Keratinocyte (primary cell): ENCODE data around the gene GLB1L2. TPM values are rescaled to one million over a fixed set of nuclear protein-coding genes. Genes with fewer than 3 reads are reported as not detected.

ENCODE experiments used
- DNase-seq: peaks from one replicate; pipeline ENCODE4 v3.0.0-alpha.2; 2011; ENCODE audit warnings: low read depth, missing footprints, low spot score
- FAIRE-seq: peaks from 2 replicates; lab custom pipeline; 2011; peaks lifted over from hg19 to GRCh38; lab: Jason Lieb, UNC
- H2AFZ ChIP-seq: 2 replicates; pipeline ENCODE4 v1.6.0; 2012; ENCODE audit warnings: low read length, control low read depth, inconsistent platforms; ENCODE audit not compliant: control insufficient read depth
- H3K27ac ChIP-seq: 2 replicates; pipeline ENCODE4 v1.5.1; 2011; ENCODE audit warnings: low read length; ENCODE audit not compliant: control insufficient read depth, insufficient read depth
- H3K27me3 ChIP-seq: 3 replicates; pipeline ENCODE4 v1.6.0; 2011; ENCODE audit warnings: low read length; ENCODE audit not compliant: control insufficient read depth, insufficient read depth; ENCODE audit errors: extremely low read depth
- H3K36me3 ChIP-seq, 2 experiments: 2 replicates in 1 of 2; 3 replicates in 1 of 2; pipeline ENCODE4 v1.5.1; 2011; ENCODE audit warnings: low read length in 2 of 2, mild to moderate bottlenecking in 1 of 2; ENCODE audit not compliant: control insufficient read depth in 2 of 2, insufficient read depth in 2 of 2; ENCODE audit errors: extremely low read depth in 1 of 2
- H3K4me1 ChIP-seq: 3 replicates; pipeline ENCODE4 v1.5.1; 2011; ENCODE audit warnings: low read length; ENCODE audit not compliant: control insufficient read depth, insufficient read depth; ENCODE audit errors: extremely low read depth
- H3K4me2 ChIP-seq: 3 replicates; pipeline ENCODE4 v1.6.0; 2011; ENCODE audit warnings: low read depth, low read length; ENCODE audit not compliant: control insufficient read depth, insufficient read depth; ENCODE audit errors: extremely low read depth
- H3K4me3 ChIP-seq, 3 experiments: fragments of 200-600 bp in 1 of 3; sonication (generic) in 1 of 3; 2 replicates in 2 of 3; 3 replicates in 1 of 3; pipeline ENCODE4 v1.5.1; 2011 to 2016; ENCODE audit warnings: low read length in 3 of 3, mild to moderate bottlenecking in 3 of 3, control low read depth in 2 of 3, inconsistent platforms in 1 of 3, low read depth in 1 of 3, mixed read lengths in 1 of 3, mixed run types in 1 of 3, moderate library complexity in 1 of 3; ENCODE audit not compliant: control insufficient read depth in 2 of 3, insufficient read depth in 2 of 3; ENCODE audit errors: extremely low read depth in 1 of 3
- H3K79me2 ChIP-seq: 2 replicates; pipeline ENCODE4 v1.6.0; 2012; ENCODE audit warnings: low read length; ENCODE audit not compliant: control insufficient read depth, insufficient read depth
- H3K9ac ChIP-seq: 3 replicates; pipeline ENCODE4 v1.6.0; 2011; ENCODE audit warnings: low read length; ENCODE audit not compliant: control insufficient read depth, insufficient read depth; ENCODE audit errors: extremely low read depth
- H3K9me1 ChIP-seq: 3 replicates; pipeline ENCODE4 v1.6.0; 2011; ENCODE audit warnings: low read length; ENCODE audit not compliant: control insufficient read depth, insufficient read depth; ENCODE audit errors: extremely low read depth
- H3K9me3 ChIP-seq: 2 replicates; pipeline ENCODE4 v1.5.1; 2012; ENCODE audit warnings: low read depth, low read length; ENCODE audit not compliant: control insufficient read depth
- H4K20me1 ChIP-seq: 3 replicates; pipeline ENCODE4 v1.6.0; 2011; ENCODE audit warnings: low read length; ENCODE audit not compliant: control insufficient read depth, insufficient read depth; ENCODE audit errors: extremely low read depth
- EZH2 ChIP-seq: IDR thresholded peaks from one replicate; pipeline ENCODE4 v1.6.1; 2012; ENCODE audit warnings: inconsistent platforms, mild to moderate bottlenecking, low read length, moderate library complexity
- dilution Hi-C: fragments of 300-500 bp; cut with MboI; formaldehyde crosslinking; loops from one replicate; pipeline ENCODE4 v1.7.0; 2020; ENCODE audit warnings: low sequenced_read_pairs; ENCODE audit not compliant: extremely low pct_ligation_motif_present
- polyA plus RNA-seq, 5 experiments: library from polyadenylated mRNA; depleted of rRNA in 3 of 5; stranded (reverse) in 3 of 5; stranded (forward) in 1 of 5; unstranded in 1 of 5; fragments of >200 nt; gene quantifications; 1 replicate in 1 of 5; 2 replicates in 3 of 5; 3 replicates in 1 of 5; pipeline versions ENCODE4 v1.2.1 to v1.2.3, GENCODE V29; 2011 to 2012; ENCODE audit warnings: missing spikeins in 2 of 5, low read depth in 1 of 5, low replicate concordance in 1 of 5
- TF ChIP-seq, protein P1 (sequence below), 3 experiments: IDR thresholded peaks in 1 of 3; conservative IDR thresholded peaks in 1 of 3; optimal IDR thresholded peaks in 1 of 3; 2 replicates in 2 of 3; 3 replicates in 1 of 3; pipeline versions ENCODE3 to v1.5.1; 2011; ENCODE audit warnings: low read length in 3 of 3, mild to moderate bottlenecking in 3 of 3, moderate library complexity in 2 of 3, control low read depth in 1 of 3, inconsistent platforms in 1 of 3; ENCODE audit not compliant: insufficient read depth in 2 of 3; ENCODE audit errors: extremely low read depth in 1 of 3

GLB1L2 gene
- polyA plus RNA-seq, 1 donor (not counting 4 experiments of a cell fraction or from before 2014, with no cell fraction given) = 4.3 TPM

DNA sequence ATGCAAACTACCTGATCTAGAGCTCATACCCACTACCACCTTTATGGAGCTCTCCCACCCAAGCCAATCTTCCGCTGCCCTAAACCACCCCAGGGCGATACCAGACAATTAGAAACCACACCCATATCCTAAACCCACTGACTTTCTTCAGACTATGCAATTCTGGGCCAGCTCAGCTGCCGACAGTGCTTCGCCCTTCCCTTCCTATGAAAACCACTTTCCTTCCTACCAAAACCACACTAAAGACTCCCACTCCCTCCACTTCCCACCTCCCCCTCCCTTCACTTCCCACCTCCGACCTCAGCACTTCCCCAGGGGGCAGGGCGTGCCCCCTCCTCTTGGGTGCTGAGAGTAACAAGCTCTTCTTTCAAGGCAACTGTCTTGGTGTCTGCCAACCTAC is 55.2 kb downstream of the GLB1L2 start:
- Histone ChIP-seq H3K4me3 (no peak overlapping the region), H3K9me3 (no peaks in the 10 kb centered on the region), H3K4me2 (no peak overlapping the region), H3K79me2 (no peaks in the 10 kb centered on the region), H3K9me1 (no peaks in the 10 kb centered on the region), H3K4me1 (no peaks in the 10 kb centered on the region), H3K36me3 (no peaks in the 10 kb centered on the region), H3K9ac (no peak overlapping the region), H2AFZ (no peak overlapping the region), H3K27ac (no peak overlapping the region), H3K27me3 (peaks cover 14% of the 10 kb centered on the region), H4K20me1 (no peaks in the 10 kb centered on the region)
- DNase-seq (no peak), FAIRE-seq (no peak)
- dilution Hi-C loops = no loop called here
- TF ChIP-seq EZH2 = no peak
- TF ChIP-seq, protein P1, sequence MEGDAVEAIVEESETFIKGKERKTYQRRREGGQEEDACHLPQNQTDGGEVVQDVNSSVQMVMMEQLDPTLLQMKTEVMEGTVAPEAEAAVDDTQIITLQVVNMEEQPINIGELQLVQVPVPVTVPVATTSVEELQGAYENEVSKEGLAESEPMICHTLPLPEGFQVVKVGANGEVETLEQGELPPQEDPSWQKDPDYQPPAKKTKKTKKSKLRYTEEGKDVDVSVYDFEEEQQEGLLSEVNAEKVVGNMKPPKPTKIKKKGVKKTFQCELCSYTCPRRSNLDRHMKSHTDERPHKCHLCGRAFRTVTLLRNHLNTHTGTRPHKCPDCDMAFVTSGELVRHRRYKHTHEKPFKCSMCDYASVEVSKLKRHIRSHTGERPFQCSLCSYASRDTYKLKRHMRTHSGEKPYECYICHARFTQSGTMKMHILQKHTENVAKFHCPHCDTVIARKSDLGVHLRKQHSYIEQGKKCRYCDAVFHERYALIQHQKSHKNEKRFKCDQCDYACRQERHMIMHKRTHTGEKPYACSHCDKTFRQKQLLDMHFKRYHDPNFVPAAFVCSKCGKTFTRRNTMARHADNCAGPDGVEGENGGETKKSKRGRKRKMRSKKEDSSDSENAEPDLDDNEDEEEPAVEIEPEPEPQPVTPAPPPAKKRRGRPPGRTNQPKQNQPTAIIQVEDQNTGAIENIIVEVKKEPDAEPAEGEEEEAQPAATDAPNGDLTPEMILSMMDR (optimal IDR thresholded peaks at IDR 0.05 in 1 of 3, IDR thresholded peaks at IDR 0.05 in 1 of 3, conservative IDR thresholded peaks at IDR 0.05 in 1 of 3; ENCODE audit: extremely low read depth in 1 of 3, insufficient read depth in 2 of 3, low read length in 3 of 3) = no peak

DNA sequence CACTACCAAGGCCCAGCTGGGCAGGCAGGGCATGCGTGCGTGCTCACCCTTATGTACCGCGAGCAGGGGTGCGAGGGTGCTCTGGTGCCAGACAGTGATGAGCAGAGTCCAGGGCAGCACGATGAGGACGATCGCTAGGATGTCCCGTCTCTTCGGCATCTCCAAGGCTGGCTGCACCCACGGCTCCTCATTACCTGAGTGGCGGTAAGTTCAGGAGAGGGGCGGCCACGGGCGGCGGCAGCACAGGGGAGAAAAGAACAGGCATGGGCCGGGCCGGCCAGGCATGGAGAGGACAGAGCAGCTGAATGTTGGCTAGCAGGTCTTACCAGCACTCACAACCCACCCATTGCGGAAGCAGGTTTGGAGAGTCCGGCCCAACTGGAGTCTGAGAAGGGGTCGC is 55.7 kb downstream of the GLB1L2 start:
- dilution Hi-C loops = no loop called here
- Histone ChIP-seq H3K27ac (no peak overlapping the region), H3K4me3 (no peak overlapping the region), H3K36me3 (no peaks in the 10 kb centered on the region), H3K9ac (no peak overlapping the region), H3K4me1 (no peaks in the 10 kb centered on the region), H3K4me2 (no peak overlapping the region), H4K20me1 (no peaks in the 10 kb centered on the region), H3K27me3 (peaks cover 14% of the 10 kb centered on the region), H3K9me3 (no peaks in the 10 kb centered on the region), H2AFZ (no peak overlapping the region), H3K79me2 (no peaks in the 10 kb centered on the region), H3K9me1 (no peaks in the 10 kb centered on the region)
- TF ChIP-seq EZH2 = no peak
- TF ChIP-seq, protein P1 (optimal IDR thresholded peaks at IDR 0.05 in 1 of 3, IDR thresholded peaks at IDR 0.05 in 1 of 3, conservative IDR thresholded peaks at IDR 0.05 in 1 of 3; ENCODE audit: extremely low read depth in 1 of 3, insufficient read depth in 2 of 3, low read length in 3 of 3) = no peak
- FAIRE-seq (no peak), DNase-seq (no peak)
